ENCODE results near the gene NEDD4L.

Gene NEDD4L

DNA sequence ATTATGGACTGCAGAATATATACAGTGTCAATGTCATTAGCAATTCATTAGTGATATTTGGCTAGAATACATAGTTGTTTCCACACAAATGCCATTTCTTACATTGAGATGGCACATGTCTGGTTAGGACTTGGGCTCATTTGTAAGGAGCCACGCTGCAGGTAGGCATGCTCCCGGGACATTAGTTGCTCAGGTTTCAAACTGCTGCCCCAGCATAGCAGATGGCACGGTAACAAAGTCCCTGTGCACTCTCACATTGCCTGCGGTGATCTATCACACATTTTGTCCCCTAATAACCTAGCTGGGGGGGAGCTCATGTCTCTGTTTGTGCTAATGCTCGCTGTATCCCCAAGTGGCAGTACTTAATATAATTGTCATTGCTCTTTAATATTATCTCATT is 185.1 kb downstream of the NEDD4L start:
- in situ Hi-C loops (cut with MboI; ENCODE audit: low sequenced_read_pairs): no loop called here

DNA sequence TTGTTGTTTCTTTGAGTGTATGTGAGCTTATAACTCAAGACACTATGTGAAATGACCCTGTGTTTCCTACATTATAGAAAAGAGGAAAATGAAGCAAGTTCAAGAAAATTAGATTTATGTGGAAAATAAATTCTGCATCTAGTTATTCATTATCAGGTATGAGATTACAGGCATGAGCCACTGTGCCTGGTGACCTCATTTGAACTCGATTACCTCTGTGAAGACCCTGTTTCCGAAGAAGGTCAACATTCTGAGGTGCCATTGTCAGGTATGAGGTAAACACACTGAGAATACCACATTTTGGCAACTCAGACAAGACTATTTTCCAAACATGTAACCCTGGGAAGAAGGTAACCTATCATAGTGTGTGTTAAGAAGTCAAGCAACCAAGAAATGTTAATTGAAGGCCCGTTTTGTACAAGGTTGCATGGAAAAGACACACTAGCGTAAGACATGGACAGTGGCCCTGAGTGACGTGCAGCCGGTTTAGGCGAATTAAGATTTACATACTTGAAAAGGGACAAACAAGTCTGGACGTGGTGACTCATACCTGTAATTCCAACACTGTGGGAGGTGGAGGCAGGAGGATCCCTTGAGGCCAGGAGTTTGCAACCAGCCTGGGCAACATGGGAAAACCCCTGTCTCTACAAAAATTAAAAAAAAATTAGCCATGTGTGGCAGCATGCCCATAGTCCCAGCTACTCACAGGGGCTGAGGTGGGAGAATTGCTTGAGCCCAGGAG is 186.6 kb downstream of the NEDD4L start:
- in situ Hi-C loops (cut with MboI; ENCODE audit: low sequenced_read_pairs): no loop called here

GRCh38 chr18:58231930-58232329 is 187.9 kb downstream of the NEDD4L start:
- in situ Hi-C loops (cut with MboI; ENCODE audit: low sequenced_read_pairs): no loop called here

GRCh38 chr18:58232668-58233067 is 188.6 kb downstream of the NEDD4L start:
- in situ Hi-C loops (cut with MboI; ENCODE audit: low sequenced_read_pairs): no loop called here

GRCh38 chr18:58234359-58234741 is 190.3 kb downstream of the NEDD4L start:
- in situ Hi-C loops (cut with MboI; ENCODE audit: low sequenced_read_pairs): no loop called here

GRCh38 chr18:58235001-58235436 is 191.0 kb downstream of the NEDD4L start:
- in situ Hi-C loops (cut with MboI; ENCODE audit: low sequenced_read_pairs): no loop called here

DNA sequence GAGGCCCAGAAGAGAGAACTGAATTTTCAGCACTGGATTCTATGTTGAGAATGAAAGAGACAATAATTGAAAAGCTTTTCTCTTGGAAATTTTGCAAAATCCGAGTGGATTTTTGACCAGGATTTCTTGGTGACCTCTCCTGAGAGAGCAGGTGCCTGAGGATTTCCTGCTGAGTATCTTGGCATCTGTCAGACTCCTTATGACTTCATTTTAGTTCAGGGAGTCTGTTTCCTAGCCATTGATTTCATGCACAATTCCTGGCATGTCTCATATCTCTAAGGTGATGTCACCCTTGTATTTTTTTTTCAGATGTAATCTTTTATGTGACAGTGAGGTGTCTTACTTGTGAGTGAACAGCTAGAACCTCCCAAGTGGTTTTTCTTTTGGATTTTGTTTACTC is 195.9 kb downstream of the NEDD4L start:
- in situ Hi-C loops (cut with MboI; ENCODE audit: low sequenced_read_pairs): no loop called here

GRCh38 chr18:58241026-58241679 is 197.1 kb downstream of the NEDD4L start:
- in situ Hi-C loops (cut with MboI; ENCODE audit: low sequenced_read_pairs): no loop called here

- in situ Hi-C loops (cut with MboI; ENCODE audit: low sequenced_read_pairs): no loop called here
Measured at GRCh38 chr18:58241877-58242276, 197.9 kb downstream of the NEDD4L start.

GRCh38 chr18:58242435-58242834 is 198.4 kb downstream of the NEDD4L start:
- in situ Hi-C loops (cut with MboI; ENCODE audit: low sequenced_read_pairs): no loop called here

DNA sequence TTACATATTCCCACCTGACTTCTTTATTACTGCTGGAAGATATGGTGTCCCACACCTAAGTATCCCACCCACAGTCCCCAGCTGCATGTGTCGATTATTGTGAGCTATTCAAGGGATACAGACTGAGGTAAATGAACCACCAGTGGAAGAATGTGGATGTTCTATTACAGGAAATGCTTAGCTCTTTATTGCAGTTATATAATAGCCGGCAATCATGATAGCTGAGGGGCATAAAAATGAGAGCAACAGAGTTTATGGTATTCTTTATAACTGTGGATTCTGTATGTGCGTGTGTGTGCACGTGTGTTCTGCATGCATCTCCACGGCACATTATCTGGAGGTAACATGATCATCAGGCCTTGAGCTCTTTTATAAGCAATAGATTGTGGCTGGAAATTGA is 198.9 kb downstream of the NEDD4L start:
- in situ Hi-C loops (cut with MboI; ENCODE audit: low sequenced_read_pairs): no loop called here

GRCh38 chr18:58243401-58243800 is 199.4 kb downstream of the NEDD4L start:
- in situ Hi-C loops (cut with MboI; ENCODE audit: low sequenced_read_pairs): no loop called here

DNA sequence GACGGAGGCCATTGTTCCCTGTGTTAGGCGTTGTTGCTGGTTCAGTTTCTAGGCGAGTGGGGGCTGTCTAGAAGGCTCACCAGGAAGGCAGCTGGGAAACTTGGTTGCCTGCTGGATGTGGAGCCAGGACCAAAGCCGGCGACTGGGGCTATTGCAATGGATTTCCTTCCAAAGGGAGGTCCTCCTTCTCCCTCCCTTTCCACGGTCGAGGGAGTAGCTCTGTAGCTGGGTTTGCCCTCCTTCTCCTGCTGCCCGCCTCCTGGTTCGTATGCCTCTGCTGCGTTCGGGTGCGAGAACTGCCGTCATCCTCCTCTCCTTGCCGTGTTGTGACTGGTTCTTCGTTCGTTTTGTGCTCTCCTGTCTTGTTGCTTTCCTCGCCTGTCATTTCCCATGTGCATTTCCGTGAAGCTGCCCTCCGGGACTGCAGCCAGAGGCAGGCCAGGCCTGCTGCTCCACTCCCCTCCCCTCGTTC is 203.4 kb downstream of the NEDD4L start:
- in situ Hi-C loops (cut with MboI; ENCODE audit: low sequenced_read_pairs): no loop called here

- in situ Hi-C loops (cut with MboI; ENCODE audit: low sequenced_read_pairs): no loop called here
Measured at GRCh38 chr18:58249712-58250111, 205.7 kb downstream of the NEDD4L start.

GRCh38 chr18:58251416-58251815 is 207.4 kb downstream of the NEDD4L start:
- in situ Hi-C loops (cut with MboI; ENCODE audit: low sequenced_read_pairs): no loop called here

- in situ Hi-C loops (cut with MboI; ENCODE audit: low sequenced_read_pairs): no loop called here
Measured at GRCh38 chr18:58252166-58252565, 208.1 kb downstream of the NEDD4L start.

DNA sequence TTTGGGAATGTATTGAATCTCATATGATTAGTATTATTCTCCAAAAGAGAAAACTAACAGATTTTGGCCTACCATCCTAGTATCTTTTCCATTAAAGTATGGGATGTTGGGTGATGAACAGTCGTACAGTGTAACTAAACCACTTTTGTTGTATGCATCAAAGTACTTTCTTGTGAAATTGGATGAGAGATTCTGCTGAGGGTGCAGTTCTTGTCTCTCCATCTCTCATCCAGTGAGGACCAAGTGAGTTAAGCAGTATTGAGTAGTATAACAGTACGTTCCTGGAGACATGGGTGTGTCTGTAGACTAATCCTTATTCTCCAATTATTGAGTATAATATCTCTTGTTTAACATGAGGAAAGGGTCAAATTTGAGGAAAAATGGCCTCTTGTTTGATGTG is 209.3 kb downstream of the NEDD4L start:
- in situ Hi-C loops (cut with MboI; ENCODE audit: low sequenced_read_pairs): no loop called here

DNA sequence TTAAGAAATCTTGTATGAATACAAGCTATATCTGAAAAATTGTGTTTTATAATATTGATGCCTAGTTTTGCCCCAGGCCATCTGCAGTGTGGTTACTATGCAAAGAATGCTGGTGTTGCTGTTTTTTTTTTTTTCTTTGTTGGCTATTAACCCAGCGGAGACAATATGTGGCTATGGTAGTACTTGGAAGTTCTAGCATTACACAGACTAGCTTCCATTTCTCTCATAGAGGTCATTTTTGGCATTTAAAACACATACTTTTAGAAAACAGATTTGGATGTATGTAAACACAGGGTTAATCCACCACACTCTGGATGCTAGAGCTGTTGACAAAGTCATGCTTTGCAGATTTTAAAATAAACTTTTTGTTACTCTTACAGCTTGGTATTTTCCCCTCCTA is 209.8 kb downstream of the NEDD4L start:
- in situ Hi-C loops (cut with MboI; ENCODE audit: low sequenced_read_pairs): no loop called here

DNA sequence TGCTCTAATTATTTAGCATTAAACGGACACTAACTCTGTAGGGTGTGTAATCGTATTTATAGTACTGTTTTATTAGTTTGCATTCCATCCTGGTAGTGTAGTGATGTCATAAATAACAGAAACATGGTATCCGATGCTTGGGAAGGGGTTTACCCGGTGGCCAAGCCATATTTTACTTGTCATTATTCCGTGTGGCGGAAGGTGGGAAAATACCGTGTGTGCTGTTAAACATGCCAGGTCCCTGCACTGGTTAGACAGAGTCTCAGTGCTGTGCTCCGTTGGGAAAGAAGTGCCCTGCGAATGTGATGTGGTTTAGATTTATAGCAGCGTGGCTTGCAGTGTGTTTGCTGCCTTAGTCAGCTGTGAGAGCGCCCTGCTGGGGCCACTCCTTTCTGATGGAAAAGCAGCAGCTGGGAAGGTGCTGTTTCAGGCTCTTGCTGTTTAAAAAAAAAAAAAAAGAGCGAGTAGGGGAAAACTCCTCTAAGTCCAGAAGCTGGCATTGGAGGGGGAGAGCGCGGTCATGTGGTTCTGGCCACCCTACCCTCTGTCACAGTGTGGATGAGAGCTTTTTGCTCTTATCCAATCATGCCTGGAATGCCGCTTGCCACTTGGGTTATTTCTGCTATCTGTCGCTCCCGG is 211.0 kb downstream of the NEDD4L start:
- in situ Hi-C loops (cut with MboI; ENCODE audit: low sequenced_read_pairs): no loop called here

DNA sequence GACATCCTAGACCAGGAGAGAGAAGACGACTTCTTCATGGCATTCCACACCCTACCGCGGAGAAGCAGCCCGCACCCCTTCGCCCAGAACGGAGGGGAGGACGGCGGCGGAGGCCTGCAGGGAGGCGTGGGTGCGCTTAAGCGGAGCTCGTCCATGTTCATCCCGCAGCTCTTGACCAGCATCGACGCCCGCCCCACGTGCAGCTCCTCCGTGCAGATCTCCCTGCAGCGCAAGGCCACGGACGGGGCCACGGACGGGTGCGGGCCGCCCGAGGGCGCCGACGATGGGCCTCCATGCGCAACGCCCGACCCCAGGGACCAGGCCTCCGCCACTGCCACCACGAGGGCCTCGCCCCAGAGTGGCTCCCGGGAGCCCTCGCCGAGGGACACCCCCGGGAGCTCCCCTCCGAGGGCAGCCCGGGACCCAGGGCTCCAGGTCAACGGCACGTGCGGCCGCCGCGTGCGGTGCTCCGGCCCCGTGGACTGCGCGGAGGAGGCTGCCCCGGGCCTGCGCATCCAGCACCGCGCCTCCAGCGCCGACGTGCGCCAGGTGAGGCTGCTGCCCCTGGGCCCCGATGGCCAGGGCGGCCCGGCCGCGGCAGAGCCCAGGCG is 211.8 kb downstream of the NEDD4L start:
- in situ Hi-C loops (cut with MboI; ENCODE audit: low sequenced_read_pairs): no loop called here

- in situ Hi-C loops (cut with MboI; ENCODE audit: low sequenced_read_pairs): no loop called here
Measured at GRCh38 chr18:58256316-58257080, 212.5 kb downstream of the NEDD4L start.
